Stomach (tissue), 9 donors: ENCODE data around the gene RTTN. TPM values are rescaled to one million over a fixed set of nuclear protein-coding genes. Genes with fewer than 3 reads are reported as not detected.

Experiments
- DNase-seq, 2 donors: peaks; one replicate each; pipeline versions ENCODE4 v3.0.0 to v3.0.0-alpha.2; 2013 to 2019
- H3K27ac ChIP-seq, 5 donors: fragments of 200-600 bp in 4 of 5; sonication (generic) in 4 of 5; one replicate each; pipeline ENCODE4 v1.5.1; 2013 to 2019; ENCODE audit warnings: mild to moderate bottlenecking in 1 of 5, moderate library complexity in 1 of 5
- H3K27me3 ChIP-seq, 3 donors: fragments of 200-600 bp; sonication (generic); one replicate each; pipeline ENCODE4 v1.5.1; 2017 to 2019; ENCODE audit warnings: mixed run types in 1 of 3
- H3K36me3 ChIP-seq, 4 donors: fragments of 200-600 bp; sonication (generic); 1 replicate in 3 of 4; 2 replicates in 1 of 4; pipeline ENCODE4 v1.5.1; 2016 to 2019
- H3K4me1 ChIP-seq, 4 donors: fragments of 200-600 bp; sonication (generic); one replicate each; pipeline ENCODE4 v1.5.1; 2016 to 2019
- H3K4me3 ChIP-seq, 4 donors: fragments of 200-600 bp; sonication (generic) in 3 of 4; one replicate each; pipeline ENCODE4 v1.5.1; 2016 to 2019; ENCODE audit warnings: mild to moderate bottlenecking in 1 of 4
- H3K9me3 ChIP-seq, 4 donors: fragments of 200-600 bp; sonication (generic); one replicate each; pipeline ENCODE4 v1.5.1; 2016 to 2019
- CTCF ChIP-seq, 7 experiments: fragments of 450-650 bp in 4 of 7; fragments of 200-600 bp in 3 of 7; sonication (generic) in 3 of 7; IDR thresholded peaks; one replicate each; pipeline ENCODE4 v1.5.1; 2016 to 2019; ENCODE audit warnings: antibody characterized with exemption in 7 of 7, control low read depth in 2 of 7, mild to moderate bottlenecking in 1 of 7
- EP300 ChIP-seq: sonication (generic); formaldehyde crosslinking; IDR thresholded peaks from one replicate; pipeline ENCODE4 v1.6.1; 2017; ENCODE audit warnings: antibody characterized with exemption
- POLR2A ChIP-seq, 4 donors: fragments of 450-650 bp; IDR thresholded peaks; one replicate each; pipeline ENCODE4 v1.6.1; 2016; ENCODE audit warnings: antibody characterized with exemption in 4 of 4, control low read depth in 2 of 4, mild to moderate bottlenecking in 1 of 4, moderate library complexity in 1 of 4
- POLR2AphosphoS5 ChIP-seq, 3 donors: sonication (generic); formaldehyde crosslinking; IDR thresholded peaks; one replicate each; pipeline ENCODE4 v1.6.1; 2016; ENCODE audit warnings: antibody characterized with exemption in 3 of 3
- WGBS, 5 donors: extraction: QIAGEN DNeasy Blood & Tissue Kit in 3 of 5; methylation state at CpG; one replicate each; pipeline versions ENCODE4 v1.1.5 to v1.1.7; 2013 to 2018; 5-methylcytosine and 5-hydroxymethylcytosine counted together
- intact Hi-C: fragments of 100-400 bp; cut with DNase I; formaldehyde crosslinking; loops from one replicate; pipeline ENCODE4 v1.15.1; 2023; ENCODE audit warnings: low total_unique reads
- polyA plus RNA-seq, 3 donors: library from polyadenylated mRNA; stranded (reverse); fragments of 200-250 nt; gene quantifications; one replicate each; pipeline ENCODE4 v1.2.3, GENCODE V29; 2013
- total RNA-seq, 5 donors: library from RNA; depleted of rRNA; stranded (reverse); fragments of >200 nt; gene quantifications; one replicate each; pipeline versions ENCODE4 v1.1.0 to v1.2.3, GENCODE V29; 2014 to 2016
- donor health status: healthy with polysubstance abuse.
- donor health status: Bipolar disorder and iron deficiency.
- donor health status: healthy.

RTTN gene
- total and polyA plus RNA-seq, 8 donors: 2.1 to 52.1 (median 10.2) TPM

- no peaks in the 10 kb centered on the region for H3K9me3 ChIP-seq
- intact Hi-C loops: no loop called here
- H3K27me3 ChIP-seq: no peaks in the 10 kb centered on the region
- peaks cover 8 to 69% (median 64%) of the 10 kb centered on the region in 4 donors for H3K36me3 ChIP-seq
- TF ChIP-seq POLR2A (IDR thresholded peaks at IDR 0.05) (no peak), POLR2AphosphoS5 (IDR thresholded peaks at IDR 0.05) (no peak), CTCF (IDR thresholded peaks at IDR 0.05) (no peak), EP300 (no peak)
- H3K4me3 ChIP-seq: no peak overlapping the region
- no peaks in the 10 kb centered on the region for H3K4me1 ChIP-seq
- 75 to 87% (median 77%) methylated on average over 8 of the region's 8 CpGs for WGBS, 5 donors
- DNase-seq: no peak
- H3K27ac ChIP-seq: no peak overlapping the region
Observed at GRCh38 chr18:70148039-70148938, 57.2 kb downstream of the RTTN start.

GRCh38 chr18:70146174-70146573, 59.3 kb downstream of the RTTN start:
- peaks cover 8 to 82% (median 77%) of the 10 kb centered on the region in 4 donors for H3K36me3 ChIP-seq
- H3K27me3 ChIP-seq: no peaks in the 10 kb centered on the region
- WGBS, 5 donors: 65 to 88% (median 72%) methylated on average over 2 of the region's 2 CpGs
- H3K27ac ChIP-seq: no peak overlapping the region
- no peaks in the 10 kb centered on the region for H3K9me3 ChIP-seq
- H3K4me3 ChIP-seq: no peak overlapping the region
- intact Hi-C loops: no loop called here
- TF ChIP-seq CTCF (IDR thresholded peaks at IDR 0.05) (no peak), POLR2A (IDR thresholded peaks at IDR 0.05) (no peak), POLR2AphosphoS5 (IDR thresholded peaks at IDR 0.05) (no peak), EP300 (no peak)
- no peak for DNase-seq
- H3K4me1 ChIP-seq: no peaks in the 10 kb centered on the region

GRCh38 chr18:70142001-70142400, 63.5 kb downstream of the RTTN start:
- 91 to 97% (median 94%) methylated on average over 3 of the region's 3 CpGs for WGBS, 5 donors
- H3K27ac ChIP-seq: no peak overlapping the region
- H3K27me3 ChIP-seq: no peaks in the 10 kb centered on the region
- H3K4me1 ChIP-seq: no peaks in the 10 kb centered on the region
- H3K4me3 ChIP-seq: no peak overlapping the region
- no peak for DNase-seq
- H3K36me3 ChIP-seq: peaks cover 0 to 64% (median 47%) of the 10 kb centered on the region in 4 donors
- intact Hi-C loops: no loop called here
- H3K9me3 ChIP-seq: no peaks in the 10 kb centered on the region
- TF ChIP-seq EP300 (no peak), POLR2A (IDR thresholded peaks at IDR 0.05) (no peak), POLR2AphosphoS5 (IDR thresholded peaks at IDR 0.05) (no peak)

GRCh38 chr18:70139138-70139537, 66.3 kb downstream of the RTTN start:
- TF ChIP-seq POLR2AphosphoS5 (IDR thresholded peaks at IDR 0.05) (no peak), EP300 (no peak), POLR2A (IDR thresholded peaks at IDR 0.05) (no peak), CTCF (IDR thresholded peaks at IDR 0.05) (no peak)
- WGBS, 5 donors: 84 to 97% (median 90%) methylated on average over 1 of the region's 1 CpG
- no peak overlapping the region for H3K4me3 ChIP-seq

GRCh38 chr18:70135604-70136003, 69.9 kb downstream of the RTTN start:
- Histone ChIP-seq H3K27ac (no peak overlapping the region), H3K9me3 (no peaks in the 10 kb centered on the region), H3K27me3 (no peaks in the 10 kb centered on the region), H3K4me3 (no peak overlapping the region), H3K36me3 (peaks cover 0 to 35% (median 15%) of the 10 kb centered on the region in 4 donors), H3K4me1 (peaks cover 0 to 3% (median 0%) of the 10 kb centered on the region in 4 donors)
- intact Hi-C loops: no loop called here
- TF ChIP-seq CTCF (IDR thresholded peaks at IDR 0.05): no peak
- TF ChIP-seq POLR2AphosphoS5 (IDR thresholded peaks at IDR 0.05): no peak
- no peak for TF ChIP-seq POLR2A (IDR thresholded peaks at IDR 0.05)
- no peak for TF ChIP-seq EP300
- WGBS, 5 donors: 68 to 79% (median 71%) methylated on average over 2 of the region's 2 CpGs
- no peak for DNase-seq

More at GRCh38 chr18:70139138-70139537, 66.3 kb downstream of the RTTN start:
- peaks cover 0 to 52% (median 26%) of the 10 kb centered on the region in 4 donors for H3K36me3 ChIP-seq
- DNase-seq: no peak
- H3K27ac ChIP-seq: no peak overlapping the region
- intact Hi-C loops: no loop called here
- H3K27me3 ChIP-seq: no peaks in the 10 kb centered on the region
- H3K4me1 ChIP-seq: no peaks in the 10 kb centered on the region
- H3K9me3 ChIP-seq: no peaks in the 10 kb centered on the region
